DMS79 treated with DMSO at 0.1 percent for 48 hours (cell line): ENCODE measurements around the gene SLFN5.
A peak's percentile ranks its signal among the peaks of the same experiment; 100 is the strongest.
"Not testable (repeated sequence)": the region's sequence is repeated elsewhere in the genome, so short reads cannot be mapped to it uniquely, and the experiment has no call there.

ENCODE experiments used
- DNase-seq: peaks from one replicate; lab custom pipeline; 2025; lab: John Stamatoyannopoulos, UW

Gene SLFN5

DNA sequence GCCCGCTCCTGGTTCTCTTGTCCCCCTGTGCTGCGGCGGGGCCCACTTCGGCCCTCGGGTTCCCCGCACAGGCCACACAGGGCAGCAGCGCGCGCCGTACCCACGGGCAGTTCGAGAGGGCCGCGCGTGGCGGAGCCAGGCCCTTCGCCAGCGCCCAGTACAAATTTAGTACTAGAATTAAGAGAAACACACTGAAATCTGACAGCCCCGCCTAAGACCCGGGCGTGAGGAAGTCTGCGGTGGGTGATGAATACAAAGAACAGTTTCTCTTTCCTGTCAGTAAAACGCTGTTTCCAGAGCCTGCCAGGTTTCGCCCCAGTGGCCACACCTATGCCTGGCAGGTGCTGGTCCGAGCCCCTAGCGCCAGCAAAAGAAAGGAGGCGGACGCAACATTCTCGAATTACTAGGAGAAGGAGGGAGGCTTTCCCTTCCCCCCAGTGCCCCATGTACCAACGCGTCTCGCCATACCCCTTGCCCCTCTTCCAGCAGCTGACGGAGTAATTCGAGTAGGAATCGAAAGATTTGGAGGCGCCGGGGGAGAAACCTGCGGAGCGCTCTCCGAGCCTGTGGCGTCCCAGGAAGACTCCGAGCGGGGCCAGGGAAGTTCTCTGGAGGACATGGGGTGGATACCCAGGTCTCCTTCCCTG lies 591 bp upstream of the SLFN5 start:
- DNase-seq = peak; percentile 91

DNA sequence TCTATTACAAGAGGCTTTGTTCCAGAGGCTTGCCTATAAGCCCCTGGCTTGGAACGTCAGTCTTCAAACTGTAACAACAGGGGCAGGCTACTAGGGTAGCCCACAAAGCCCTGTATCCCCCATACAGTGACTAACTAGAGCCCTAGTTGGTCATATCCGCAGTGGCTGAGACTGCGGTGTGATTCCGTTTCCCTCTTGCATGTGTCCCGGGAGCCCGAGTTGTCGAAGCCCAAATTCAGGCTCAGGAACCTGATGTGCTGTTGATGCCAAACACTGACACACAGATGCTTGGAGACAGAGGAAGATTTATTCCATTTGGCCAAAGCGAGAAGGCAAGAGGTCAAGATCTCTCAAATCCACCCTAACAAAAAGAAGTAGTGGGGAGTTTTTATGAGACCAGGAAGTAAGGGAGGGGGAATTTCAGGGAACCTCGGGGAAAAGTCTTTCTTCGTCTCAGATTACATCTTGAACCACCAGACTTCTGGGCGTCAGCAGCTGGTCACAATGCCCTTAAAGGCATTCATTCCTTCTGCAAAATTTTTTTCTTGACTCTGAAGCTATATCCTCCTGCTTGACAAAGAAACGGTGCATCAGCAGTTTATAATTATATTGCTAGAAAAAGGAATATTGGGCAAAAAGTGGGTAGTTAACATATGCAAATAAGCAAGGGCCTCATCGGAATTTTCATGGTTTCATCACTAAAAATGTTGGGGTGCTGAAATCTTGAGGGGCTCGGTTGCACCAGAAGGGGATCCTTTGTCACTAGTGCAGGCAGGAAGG lies 879 bp downstream of the SLFN5 start:
- peak; percentile 79 for DNase-seq

DNA sequence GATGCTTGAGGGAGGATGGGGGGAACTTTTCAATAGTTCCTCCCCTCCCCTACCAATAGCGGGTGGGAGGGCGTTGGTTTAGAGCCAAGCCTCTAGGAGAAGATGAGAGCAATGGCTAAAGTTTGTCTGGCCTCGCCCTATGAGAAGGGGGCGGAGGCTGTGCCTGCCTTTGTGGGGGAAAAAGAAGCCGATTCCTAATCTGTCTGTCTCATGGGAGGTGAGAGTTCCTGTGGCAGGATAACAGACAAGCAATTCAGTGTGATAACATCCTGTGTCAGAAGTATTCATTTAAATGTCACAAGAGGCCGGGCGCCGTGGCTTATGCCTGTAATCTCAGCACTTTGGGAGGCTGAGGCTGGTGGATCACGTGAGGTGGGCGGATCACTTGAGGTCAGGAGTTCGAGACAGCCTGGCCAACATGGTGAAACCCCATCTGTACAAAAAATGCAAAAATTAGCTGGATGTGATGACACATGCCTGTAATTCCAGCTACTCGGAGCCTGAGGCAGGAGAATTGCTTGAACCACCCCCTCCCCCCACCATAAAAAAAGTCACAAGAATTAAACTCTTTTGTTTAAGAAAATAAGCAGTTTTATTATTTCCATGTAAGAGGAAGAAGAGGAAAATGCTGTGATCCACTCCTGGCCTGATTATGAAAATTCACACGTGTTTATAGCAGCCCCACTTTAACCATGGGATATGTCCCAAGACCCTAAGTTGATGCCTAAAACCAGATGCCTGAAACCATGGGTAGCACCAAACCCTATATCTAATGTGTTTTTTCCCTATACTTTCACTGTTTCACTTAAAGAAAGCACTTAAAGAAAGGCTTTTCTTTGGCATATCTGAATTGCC lies 1.7 kb downstream of the SLFN5 start:
- DNase-seq = peak; percentile 75

DNA sequence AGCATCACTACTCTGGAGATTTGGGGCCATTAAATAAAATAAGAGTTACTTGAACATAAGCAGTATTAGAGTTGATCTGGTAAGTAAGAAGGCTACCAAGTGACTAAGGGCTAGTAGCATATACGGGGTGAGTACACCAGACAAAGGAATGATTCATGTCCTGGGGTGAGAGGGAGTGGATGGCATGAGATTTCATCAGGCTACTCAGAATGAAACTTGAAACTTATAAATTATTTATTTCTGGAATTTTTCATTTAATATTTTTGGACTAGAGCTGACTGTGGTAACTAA lies 2.3 kb downstream of the SLFN5 start:
- DNase-seq = no peak

DNA sequence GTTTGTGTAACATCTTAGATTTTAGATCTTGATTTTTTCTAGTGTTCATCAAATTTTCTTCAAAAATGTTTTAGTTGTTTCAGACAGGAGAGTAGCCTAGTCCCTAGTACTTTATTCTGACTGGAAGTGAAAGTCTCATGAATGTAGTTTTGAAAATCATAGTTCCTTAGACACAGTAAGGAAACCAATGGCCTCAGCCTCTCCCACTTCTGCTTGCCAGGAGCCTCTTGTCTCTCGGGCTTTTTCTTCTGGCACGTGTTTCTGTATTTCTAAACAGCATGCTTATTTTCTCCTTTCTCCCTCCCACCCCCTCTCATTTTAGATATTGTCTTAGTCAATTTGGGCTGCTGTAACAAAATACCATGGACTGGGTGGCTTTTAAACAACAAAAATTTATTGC lies 9.8 kb downstream of the SLFN5 start:
- no peak for DNase-seq

DNA sequence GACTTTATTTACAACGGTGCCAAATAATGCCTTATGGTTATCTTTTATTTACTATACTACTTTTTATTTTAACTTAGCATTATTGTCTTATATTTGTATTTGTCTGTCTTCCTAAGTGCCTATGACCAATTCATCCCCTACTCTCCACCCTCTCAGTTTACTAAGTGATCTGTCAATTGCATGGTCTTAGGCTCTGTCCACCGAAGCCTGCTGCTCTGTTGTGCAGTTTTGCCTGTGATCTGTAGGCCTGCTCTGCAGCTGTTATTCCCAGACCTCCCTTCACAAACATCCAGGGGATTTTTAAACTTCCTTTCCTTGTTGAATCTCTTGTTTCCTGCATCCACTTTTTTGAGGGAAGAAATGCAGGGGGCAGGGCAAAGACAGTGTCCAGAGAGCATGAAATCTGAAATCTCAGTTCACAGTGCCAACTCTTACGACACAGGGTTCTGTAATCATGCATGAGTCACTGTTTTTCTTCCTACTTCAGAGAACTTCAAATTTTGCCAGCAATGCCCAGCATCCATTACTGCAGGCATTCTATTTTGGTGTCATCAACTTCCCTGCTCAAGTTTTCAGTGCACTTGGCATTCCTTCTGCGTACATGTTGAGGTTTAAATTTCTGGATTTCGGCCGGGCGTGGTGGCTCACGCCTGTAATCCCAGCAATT lies 11.4 kb downstream of the SLFN5 start:
- DNase-seq = no peak

DNA sequence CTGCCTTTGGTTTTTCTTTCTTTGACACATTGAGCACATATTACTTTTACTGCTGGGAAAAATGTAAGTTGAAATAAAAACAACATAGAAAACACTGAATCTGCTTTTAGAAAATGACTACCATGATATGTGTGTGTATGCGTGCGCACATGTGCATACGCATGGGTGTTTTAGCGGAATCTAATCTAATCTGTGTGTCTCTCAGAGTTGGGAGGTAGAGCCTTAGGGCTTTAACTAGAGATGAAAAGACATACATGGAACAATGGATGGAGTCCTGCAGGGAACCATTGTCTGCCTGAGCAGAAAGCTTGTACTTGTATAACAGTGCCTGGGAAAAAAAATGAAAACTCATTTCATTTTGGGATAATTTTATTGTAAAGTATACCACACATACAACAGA lies 12.4 kb downstream of the SLFN5 start:
- no peak for DNase-seq

DNA sequence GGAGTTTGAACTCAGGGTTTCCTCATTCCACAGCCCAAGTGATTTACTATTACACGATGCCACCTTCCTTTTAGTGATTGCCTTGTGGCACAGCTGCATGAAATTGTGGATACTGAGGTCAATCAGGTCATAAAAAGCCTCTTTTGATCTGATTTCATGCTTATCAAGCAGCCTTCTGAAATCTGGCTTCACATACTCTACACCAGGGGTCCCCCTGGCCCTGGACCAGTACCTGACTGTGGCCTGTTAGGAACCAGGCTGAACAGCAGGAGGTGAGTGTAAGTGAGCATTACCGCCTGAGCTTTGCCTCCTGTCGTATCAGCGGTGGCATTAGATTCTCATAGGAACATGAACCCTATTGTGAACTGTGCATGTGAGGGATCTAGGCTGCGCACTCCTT lies 13.8 kb downstream of the SLFN5 start:
- peak; percentile 66 for DNase-seq

DNA sequence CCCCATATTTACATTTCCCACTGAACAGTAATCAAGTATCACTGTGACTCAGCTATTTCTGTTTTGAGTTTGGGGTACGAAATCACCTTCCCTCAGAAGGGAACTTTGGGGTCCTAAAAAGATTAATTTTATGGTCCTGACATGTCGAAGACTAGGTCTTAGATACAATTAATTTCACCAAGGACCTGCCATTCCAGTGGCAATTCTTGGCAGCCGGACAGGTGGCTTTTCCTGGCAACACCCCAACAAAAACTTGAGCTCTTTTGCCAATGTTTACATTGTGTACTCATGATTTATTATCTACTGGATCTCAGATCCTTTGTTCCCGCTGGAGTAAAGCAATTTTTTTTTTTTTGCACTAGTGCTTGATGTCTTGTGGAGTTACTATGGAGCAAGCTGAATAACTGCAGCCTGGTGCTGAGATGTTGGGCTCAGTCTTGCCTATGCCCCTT lies 14.4 kb downstream of the SLFN5 start:
- peak; percentile 92 for DNase-seq

DNA sequence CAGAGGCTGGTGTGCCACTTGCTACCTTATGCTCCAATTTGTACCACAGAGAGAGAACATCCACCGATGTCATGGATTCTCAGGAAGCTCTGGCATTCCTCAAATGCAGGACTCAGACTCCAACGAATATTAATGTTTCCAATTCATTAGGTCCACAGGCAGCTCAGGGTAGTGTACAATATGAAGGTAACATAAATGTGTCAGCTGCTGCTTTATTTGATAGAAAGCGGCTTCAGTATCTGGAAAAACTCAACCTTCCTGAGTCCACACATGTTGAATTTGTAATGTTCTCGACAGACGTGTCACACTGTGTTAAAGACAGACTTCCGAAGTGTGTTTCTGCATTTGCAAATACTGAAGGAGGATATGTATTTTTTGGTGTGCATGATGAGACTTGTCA lies 16.1 kb downstream of the SLFN5 start:
- DNase-seq = no peak

DNA sequence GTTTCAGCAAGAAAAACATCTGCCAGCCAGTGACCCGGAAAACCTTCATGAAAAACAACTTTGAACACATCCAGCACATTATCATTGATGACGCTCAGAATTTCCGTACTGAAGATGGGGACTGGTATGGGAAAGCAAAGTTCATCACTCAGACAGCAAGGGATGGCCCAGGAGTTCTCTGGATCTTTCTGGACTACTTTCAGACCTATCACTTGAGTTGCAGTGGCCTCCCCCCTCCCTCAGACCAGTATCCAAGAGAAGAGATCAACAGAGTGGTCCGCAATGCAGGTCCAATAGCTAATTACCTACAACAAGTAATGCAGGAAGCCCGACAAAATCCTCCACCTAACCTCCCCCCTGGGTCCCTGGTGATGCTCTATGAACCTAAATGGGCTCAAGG lies 22.2 kb downstream of the SLFN5 start:
- DNase-seq = no peak

DNA sequence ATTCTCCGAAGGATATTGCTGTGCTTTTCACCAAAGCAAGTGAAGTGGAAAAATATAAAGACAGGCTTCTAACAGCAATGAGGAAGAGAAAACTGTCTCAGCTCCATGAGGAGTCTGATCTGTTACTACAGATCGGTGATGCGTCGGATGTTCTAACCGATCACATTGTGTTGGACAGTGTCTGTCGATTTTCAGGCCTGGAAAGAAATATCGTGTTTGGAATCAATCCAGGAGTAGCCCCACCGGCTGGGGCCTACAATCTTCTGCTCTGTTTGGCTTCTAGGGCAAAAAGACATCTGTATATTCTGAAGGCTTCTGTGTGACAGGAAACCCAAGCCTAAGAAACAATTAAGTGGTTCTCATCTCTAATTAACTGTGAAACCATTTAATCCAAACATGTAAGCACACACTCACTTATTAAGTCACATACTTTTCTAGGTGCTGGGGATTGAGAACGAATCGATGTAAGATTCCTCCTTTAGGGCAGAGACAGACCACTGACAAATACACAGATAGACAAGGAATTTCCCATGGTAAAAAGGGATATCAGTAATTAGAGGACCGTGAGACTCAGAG lies 22.8 kb downstream of the SLFN5 start:
- DNase-seq = no peak

DNA sequence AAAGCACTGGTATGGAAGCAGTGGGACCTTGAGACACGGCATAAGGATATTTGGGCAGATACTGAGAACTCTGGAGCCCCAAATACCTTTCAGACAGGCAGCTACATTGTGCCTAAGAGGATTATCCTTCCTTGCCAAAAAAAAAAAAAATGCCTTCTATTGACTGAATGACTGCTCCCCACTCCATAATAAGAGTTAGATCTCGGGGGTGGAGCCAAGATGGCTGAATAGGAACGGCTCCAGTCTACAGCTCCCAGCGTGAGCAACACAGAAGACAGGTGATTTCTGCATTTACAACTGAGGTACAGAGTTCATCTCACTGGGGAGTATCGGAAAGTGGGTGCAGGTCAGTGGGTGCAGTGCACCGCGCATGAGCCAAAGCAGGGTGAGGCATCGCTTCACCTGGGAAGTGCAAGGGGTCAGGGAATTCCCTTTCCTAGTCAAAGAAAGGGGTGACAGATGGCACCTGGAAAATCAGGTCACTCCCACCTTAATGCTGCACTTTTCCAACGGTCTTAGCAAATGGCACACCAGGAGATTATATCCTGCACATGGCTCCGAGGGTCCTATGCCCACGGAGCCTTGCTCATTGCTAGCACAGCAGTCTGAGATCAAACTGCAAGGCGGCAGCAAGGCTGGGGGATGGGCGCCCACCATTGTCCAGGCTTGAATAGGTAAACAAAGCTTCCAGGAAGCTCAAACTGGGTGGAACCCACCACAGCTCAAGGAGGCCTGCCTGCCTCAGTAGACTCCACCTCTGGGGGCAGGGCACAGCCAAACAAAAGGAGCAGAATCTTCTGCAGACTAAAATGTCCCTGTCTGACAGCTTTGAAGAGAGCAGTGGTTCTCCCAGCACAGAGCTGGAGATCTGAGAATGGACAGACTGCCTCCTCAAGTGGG lies 31.5 kb downstream of the SLFN5 start:
- DNase-seq = not testable (repeated sequence)

DNA sequence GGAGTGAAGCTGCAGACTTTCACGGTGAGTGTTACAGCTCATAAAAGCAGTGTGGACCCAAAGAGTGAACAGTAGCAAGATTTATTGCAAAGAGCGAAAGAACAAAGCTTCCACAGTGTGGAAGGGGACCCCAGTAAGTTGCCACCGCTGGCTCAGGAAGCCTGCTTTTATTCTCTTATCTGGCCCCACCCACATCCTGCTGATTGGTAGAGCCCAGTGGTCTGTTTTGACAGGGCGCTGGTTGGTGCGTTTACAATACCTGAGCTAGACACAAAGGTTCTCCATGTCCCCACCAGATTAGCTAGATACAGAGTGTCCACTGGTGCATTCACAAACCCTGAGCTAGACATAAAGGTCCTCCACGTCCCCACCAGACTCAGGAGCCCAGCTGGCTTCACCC lies 35.6 kb downstream of the SLFN5 start:
- DNase-seq = not testable (repeated sequence)

DNA sequence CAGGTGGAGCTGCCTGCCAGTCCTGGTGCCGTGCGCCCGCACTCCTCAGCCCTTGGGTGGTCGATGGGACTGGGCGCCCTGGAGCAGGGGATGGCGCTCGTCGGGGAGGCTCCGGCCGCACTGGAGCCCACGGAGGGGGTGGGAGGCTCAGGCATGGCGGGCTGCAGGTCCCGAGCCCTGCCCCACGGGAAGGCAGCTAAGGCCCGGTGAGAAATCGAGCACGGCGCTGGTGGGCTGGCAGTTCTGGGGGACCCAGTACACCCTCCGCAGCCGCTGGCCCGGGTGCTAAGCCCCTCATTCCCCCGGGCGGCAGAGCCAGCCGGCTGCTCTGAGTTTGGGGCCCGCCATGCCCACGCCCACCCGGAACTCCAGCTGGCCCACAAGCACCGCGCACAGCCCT lies 36.0 kb downstream of the SLFN5 start:
- not testable (repeated sequence) for DNase-seq

DNA sequence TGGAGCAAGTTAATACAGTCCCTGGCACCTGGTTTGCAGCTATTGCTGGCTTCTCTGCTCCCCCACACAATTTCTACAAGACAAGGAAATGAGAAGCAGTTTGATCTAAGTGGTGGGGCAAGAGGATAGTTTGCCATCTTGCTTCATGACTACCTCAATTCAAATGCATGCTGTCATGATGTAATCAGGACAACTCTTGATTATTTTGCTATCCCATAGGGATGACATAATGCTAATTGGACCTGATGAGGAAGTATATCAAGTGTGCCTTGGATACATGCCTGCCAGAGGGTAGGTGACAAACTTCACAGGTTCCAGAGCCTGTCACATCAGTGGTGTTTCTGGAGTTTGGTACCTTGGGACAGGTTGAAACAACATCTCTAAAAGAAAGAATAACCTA lies 40.9 kb downstream of the SLFN5 start:
- DNase-seq = no peak

DNA sequence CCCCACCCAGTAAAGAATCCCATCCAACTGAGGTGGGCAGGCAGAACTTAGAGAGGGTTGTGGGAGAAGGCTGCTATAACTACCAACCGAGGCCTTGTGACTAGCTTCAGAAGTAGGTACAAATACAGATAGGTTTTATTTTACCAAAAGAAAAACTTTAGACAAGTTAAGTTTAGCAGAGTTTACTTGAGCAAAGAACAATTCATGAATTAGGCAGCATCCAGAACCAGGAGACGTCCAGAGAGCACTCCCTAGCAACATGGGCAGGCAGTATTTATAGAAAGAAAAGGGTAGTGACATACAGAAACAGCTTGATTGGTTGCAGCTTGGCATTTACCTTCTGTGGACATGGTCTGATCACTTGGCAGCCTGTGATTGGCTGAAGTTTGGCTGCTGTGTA lies 42.1 kb downstream of the SLFN5 start:
- DNase-seq = no peak

DNA sequence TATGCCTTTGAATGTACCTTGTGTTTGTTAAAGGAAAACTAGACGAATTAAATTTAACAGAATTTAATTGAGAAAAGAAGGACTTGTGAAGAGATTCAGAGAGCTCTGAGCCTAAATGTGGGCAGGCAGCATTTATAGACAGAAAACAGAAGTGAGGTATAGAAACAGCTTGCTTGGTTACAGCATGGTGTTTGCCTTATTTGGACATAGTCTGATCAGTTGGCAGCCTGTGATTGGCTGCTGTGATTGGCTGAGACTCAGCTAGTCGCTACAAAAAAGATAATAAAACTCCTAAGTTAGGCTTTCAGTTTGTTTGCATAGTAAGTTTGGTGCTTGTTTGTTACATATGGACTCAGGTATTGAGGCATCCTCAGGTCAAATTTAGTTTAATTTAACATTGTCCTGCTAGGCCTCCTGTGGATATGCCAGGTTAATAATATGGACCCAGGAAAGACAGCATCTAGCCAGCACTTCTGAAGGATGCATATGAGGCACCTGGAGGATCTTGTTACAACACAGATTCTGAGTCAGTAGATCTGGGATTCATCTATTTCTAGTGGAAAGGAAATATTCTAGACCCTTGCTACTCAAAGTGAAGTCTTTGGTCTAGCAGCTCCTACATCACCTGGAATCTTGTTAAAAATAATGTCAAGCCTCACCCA lies 43.4 kb downstream of the SLFN5 start:
- DNase-seq = no peak

DNA sequence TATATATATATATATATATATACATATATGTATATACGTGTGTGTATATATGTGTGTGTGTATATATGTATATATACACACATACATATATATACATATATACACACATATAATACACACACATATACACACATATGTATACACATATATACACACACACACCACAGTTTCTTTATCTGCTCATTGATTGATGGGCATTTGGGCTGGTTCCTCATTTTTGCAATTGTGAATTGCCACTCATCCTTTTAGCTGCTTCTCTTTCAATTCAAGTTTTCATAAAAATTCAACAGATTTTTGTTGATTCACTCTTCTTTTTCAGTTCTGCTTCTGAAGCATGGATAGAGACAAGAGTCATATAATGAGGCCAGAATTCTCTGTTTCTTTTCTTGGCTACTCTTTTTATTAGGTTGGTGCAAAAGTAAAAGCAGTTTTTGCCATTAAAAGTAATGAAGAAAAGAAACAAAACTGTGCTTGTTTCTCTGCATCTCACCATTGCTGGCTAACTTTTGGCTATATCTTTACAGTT lies 44.5 kb downstream of the SLFN5 start:
- no peak for DNase-seq

DNA sequence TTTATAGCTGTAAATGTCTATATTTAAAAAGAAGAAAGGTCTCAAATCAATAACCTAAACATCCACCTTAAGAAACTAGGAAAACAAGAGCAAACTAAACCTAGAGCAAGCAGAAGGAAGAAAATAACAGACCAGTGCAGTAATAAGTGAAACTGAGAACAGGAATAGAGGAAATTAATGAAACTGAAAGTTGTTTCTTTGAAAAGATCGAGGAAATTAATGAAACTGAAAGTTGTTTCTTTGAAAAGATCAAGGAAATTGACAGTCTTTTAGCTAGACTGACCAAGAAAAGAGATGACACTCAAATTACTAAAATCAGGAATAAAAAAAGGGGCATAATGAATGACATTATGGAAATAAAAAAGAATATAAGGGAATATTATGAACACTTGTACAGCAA lies 46.4 kb downstream of the SLFN5 start:
- DNase-seq = no peak
